K562 (cell line): ENCODE data around the gene TENM4. TPM values are rescaled to one million over a fixed set of nuclear protein-coding genes. Genes with fewer than 3 reads are reported as not detected.

Experiments
- ATAC-seq: fragments of 200-7000 bp; cut with Tn5 transposase; 3 replicates; pipeline ENCODE4 v1.9.1; 2020; ENCODE audit warnings: moderate library complexity
- BruUV-seq: library from RNA; stranded (reverse); fragments of 400-500 nt; replicated peaks from 2 replicates; lab custom pipeline; 2021; lab: Mats Ljungman, UMichigan
- CTCF ChIA-PET: fragments of 300-600 bp; formaldehyde crosslinking; extraction: SDS; loops from one replicate; lab custom pipeline; 2021; ENCODE audit warnings: low intra/inter-chr PET ratio; lab: Yijun Ruan, JAX
- POLR2A ChIA-PET: fragments of 300-600, 350-650 bp; sonication (Branson Sonifier 250); formaldehyde crosslinking; extraction: SDS; loops from one replicate; lab custom pipeline; 2021; ENCODE audit warnings: antibody characterized with exemption, inconsistent platforms; lab: Yijun Ruan, JAX
- DNase-seq, 4 experiments: peaks; one replicate each; pipeline versions ENCODE4 v3.0.0 to v3.0.0-alpha.2; 2011 to 2018; ENCODE audit warnings: low spot score in 3 of 4, mixed read lengths in 3 of 4; ENCODE audit errors: extremely low read depth in 1 of 4
- FAIRE-seq: peaks from 2 replicates; lab custom pipeline; 2011; peaks lifted over from hg19 to GRCh38; lab: Jason Lieb, UNC
- H2AFZ ChIP-seq: 2 replicates; pipeline ENCODE4 v1.6.0; 2011; ENCODE audit warnings: low read depth, low read length, control low read depth, inconsistent platforms
- H3K27ac ChIP-seq: fragments of 200-600 bp; 3 replicates; pipeline ENCODE4 v1.8.0; 2011; ENCODE audit warnings: low read depth, mild to moderate bottlenecking, control low read depth, inconsistent platforms, low read length, moderate library complexity, mixed read lengths; ENCODE audit errors: extremely low read depth
- H3K27me3 ChIP-seq, 2 experiments: fragments of 300-600 bp in 1 of 2; 2 replicates in 1 of 2; 3 replicates in 1 of 2; pipeline versions ENCODE4 v1.6.0 to v1.8.0; 2011; ENCODE audit warnings: inconsistent platforms in 2 of 2, low read length in 2 of 2, mild to moderate bottlenecking in 1 of 2, mixed read lengths in 1 of 2, moderate library complexity in 1 of 2; ENCODE audit not compliant: control insufficient read depth in 2 of 2, insufficient read depth in 2 of 2
- H3K36me3 ChIP-seq: fragments of 300-600 bp; 3 replicates; pipeline ENCODE4 v1.8.0; 2011; ENCODE audit warnings: mild to moderate bottlenecking, low read length, inconsistent platforms; ENCODE audit not compliant: control insufficient read depth, insufficient read depth
- H3K4me1 ChIP-seq, 2 experiments: fragments of 200-600 bp in 1 of 2; replicated peaks in 1 of 2; 2 replicates in 1 of 2; 3 replicates in 1 of 2; pipeline versions ENCODE4 v1.5.1 to v1.8.0; 2011; ENCODE audit warnings: inconsistent platforms in 2 of 2, low read length in 2 of 2, mild to moderate bottlenecking in 1 of 2, mixed read lengths in 1 of 2, moderate library complexity in 1 of 2; ENCODE audit not compliant: control insufficient read depth in 2 of 2, insufficient read depth in 2 of 2
- H3K4me2 ChIP-seq: 2 replicates; pipeline ENCODE4 v1.6.1; 2011; ENCODE audit warnings: low read length, control low read depth, inconsistent platforms, mixed read lengths; ENCODE audit not compliant: insufficient read depth
- H3K4me3 ChIP-seq: fragments of 200-600 bp; sonication (generic), shearing (Covaris generic); 2 replicates; pipeline ENCODE4 v1.5.1; 2016; ENCODE audit warnings: control low read depth, inconsistent platforms
- H3K79me2 ChIP-seq: fragments of 200-600 bp; 3 replicates; pipeline ENCODE4 v1.8.0; 2011; ENCODE audit warnings: low read length, inconsistent platforms; ENCODE audit not compliant: control insufficient read depth, insufficient read depth
- H3K9ac ChIP-seq, 2 experiments: 2 replicates each; pipeline versions ENCODE4 v1.6.0 to v1.6.1; 2011; ENCODE audit warnings: low read depth in 2 of 2, low read length in 2 of 2, control low read depth in 1 of 2, inconsistent platforms in 1 of 2, mild to moderate bottlenecking in 1 of 2, mixed read lengths in 1 of 2; ENCODE audit not compliant: insufficient read depth in 1 of 2
- H3K9me1 ChIP-seq: one replicate; pipeline ENCODE4 v1.6.0; 2011; ENCODE audit warnings: inconsistent platforms, mild to moderate bottlenecking, low read length, moderate library complexity; ENCODE audit not compliant: control insufficient read depth, insufficient read depth
- H3K9me3 ChIP-seq: replicated peaks from 2 replicates; pipeline ENCODE4 v1.5.1; 2011; ENCODE audit warnings: low read depth, low read length, inconsistent platforms; ENCODE audit not compliant: control insufficient read depth, insufficient read depth
- H4K20me1 ChIP-seq: replicated peaks from 2 replicates; pipeline ENCODE4 v1.6.1; 2011; ENCODE audit warnings: low read length, inconsistent platforms, mixed read lengths; ENCODE audit not compliant: control insufficient read depth, insufficient read depth
- CHD1 ChIP-seq: fragments of 200-600 bp; sonication (generic); IDR thresholded peaks from one replicate; pipeline ENCODE4 v1.6.1; 2012; ENCODE audit warnings: mild to moderate bottlenecking, moderate library complexity, low read length, inconsistent platforms
- CHD4 ChIP-seq: fragments of 200-600 bp; sonication (generic); IDR thresholded peaks from 3 replicates; pipeline ENCODE4 v1.6.1; 2012; ENCODE audit warnings: low read depth, mild to moderate bottlenecking, mixed read lengths, low read length, inconsistent platforms; ENCODE audit not compliant: insufficient read depth, insufficient replicate concordance, poor library complexity, severe bottlenecking
- CREB3L1 ChIP-seq: fragments of 450-650 bp; IDR thresholded peaks from 2 replicates; pipeline ENCODE4 v1.6.1; 2014; ENCODE audit warnings: low read depth, mild to moderate bottlenecking, moderate library complexity, borderline replicate concordance
- DLX4 ChIP-seq: fragments of 250-450 bp; sonication (Bioruptor Pico); IDR thresholded peaks from 2 replicates; pipeline ENCODE4 v1.6.1; 2021; ENCODE audit warnings: mild to moderate bottlenecking
- ETV5 ChIP-seq: sonication (generic); formaldehyde crosslinking; IDR thresholded peaks from 2 replicates; pipeline ENCODE4 v1.4.0; 2020; ENCODE audit warnings: low read depth, mild to moderate bottlenecking, missing genetic modification reagents
- ETV6 ChIP-seq, 3 experiments: fragments of 150-350 bp in 1 of 3; sonication (generic) in 1 of 3; formaldehyde crosslinking in 1 of 3; IDR thresholded peaks; 2 replicates each; pipeline versions ENCODE4 v1.6.1 to v1.8.0; 2014 to 2022; ENCODE audit warnings: borderline replicate concordance in 2 of 3, low read depth in 2 of 3, antibody characterized with exemption in 1 of 3, low read length in 1 of 3, mild to moderate bottlenecking in 1 of 3, missing genetic modification reagents in 1 of 3
- HBP1 ChIP-seq: fragments of 450-650 bp; formaldehyde crosslinking; IDR thresholded peaks from 2 replicates; pipeline ENCODE4 v1.4.0; 2022; ENCODE audit warnings: missing genetic modification characterization
- MIER1 ChIP-seq: fragments of 450-650 bp; IDR thresholded peaks from 2 replicates; pipeline ENCODE4 v1.6.1; 2016; ENCODE audit warnings: antibody characterized with exemption, mild to moderate bottlenecking, low read depth
- RFX5 ChIP-seq: IDR thresholded peaks from 2 replicates; pipeline ENCODE4 v1.6.1; 2011; ENCODE audit warnings: low read depth, mild to moderate bottlenecking, improper control_type of control experiment, low read length
- RFX7 ChIP-seq: fragments of 250-450 bp; sonication (Bioruptor Pico); IDR thresholded peaks from 2 replicates; pipeline ENCODE4 v1.5.1; 2021; ENCODE audit warnings: mild to moderate bottlenecking
- ZNF133 ChIP-seq: fragments of 250-450 bp; sonication (Bioruptor Pico); IDR thresholded peaks from 2 replicates; pipeline ENCODE4 v1.4.0; 2020; ENCODE audit warnings: mild to moderate bottlenecking
- ZNF232 ChIP-seq: sonication (generic); formaldehyde crosslinking; IDR thresholded peaks from 2 replicates; pipeline ENCODE4 v1.8.0; 2022; ENCODE audit warnings: mild to moderate bottlenecking, missing genetic modification reagents
- ZNF274 ChIP-seq: IDR thresholded peaks from 2 replicates; pipeline ENCODE4 v1.6.1; 2011; ENCODE audit warnings: low read depth, mild to moderate bottlenecking, low read length, moderate library complexity, borderline replicate concordance
- WGBS: fragments of 100-300 bp; shearing (Covaris generic); methylation state at CpG from one replicate; pipeline ENCODE4 v1.1.6; 2016; ENCODE audit warnings: low coverage, mixed read lengths; ENCODE audit not compliant: insufficient coverage; ENCODE audit errors: missing lambda C conversion rate; 5-methylcytosine and 5-hydroxymethylcytosine counted together
- in situ Hi-C: fragments of 300-500 bp; cut with MboI; formaldehyde crosslinking; loops from 4 replicates; pipeline ENCODE4 v1.15.0; 2018; ENCODE audit warnings: inconsistent platforms, mixed read lengths
- intact Hi-C: fragments of 100-400 bp; cut with micrococcal nuclease; formaldehyde crosslinking; loops from 2 replicates; pipeline ENCODE4 v1.14.2; 2022
- polyA plus RNA-seq, 8 experiments: library from polyadenylated mRNA; depleted of rRNA in 4 of 8; stranded (reverse) in 5 of 8; unstranded in 3 of 8; fragments of >200 nt; fragmentation: Nextera tagmentation in 2 of 8; fragmentation: Illumina TruSeq in 1 of 8; extraction: Ambion mirVana in 2 of 8; extraction: Trizol in 1 of 8; gene quantifications; 2 replicates each; pipeline versions ENCODE4 v1.2.1 to v1.2.3, GENCODE V29; 2011 to 2014; ENCODE audit warnings: inconsistent platforms in 1 of 8, missing spikeins in 1 of 8
- total RNA-seq, 7 experiments: library from RNA; depleted of rRNA in 6 of 7; stranded (reverse); fragments of >200 nt in 6 of 7; fragmentation: Illumina TruSeq in 2 of 7; extraction: Trizol in 2 of 7; gene quantifications; 2 replicates each; pipeline versions ENCODE4 v1.2.1 to v1.2.3, GENCODE V29; 2011 to 2021; ENCODE audit warnings: low replicate concordance in 1 of 7

Gene TENM4
- total and polyA plus RNA-seq, 9 of the 15 experiments (the other 6 are each of a cell fraction or from before 2014, with no cell fraction given) = 0.16 TPM; not detected in 8

GRCh38 chr11:78986305-78986704, 454.5 kb downstream of the TENM4 start (continued):
- TF ChIP-seq RFX5 = no peak
- TF ChIP-seq DLX4 (CRISPR knock-in tag) = no peak
- TF ChIP-seq ZNF274 = no peak
- TF ChIP-seq RFX7 (CRISPR knock-in tag) = no peak
- no peak for TF ChIP-seq ZNF232 (CRISPR knock-in tag)

GRCh38 chr11:78985663-78986062, 455.2 kb downstream of the TENM4 start:
- no peaks in the 10 kb centered on the region for H3K9me1 ChIP-seq
- H3K4me1 ChIP-seq = no peaks in the 10 kb centered on the region
- H3K9ac ChIP-seq = no peak overlapping the region
- no peaks in the 10 kb centered on the region for H3K9me3 ChIP-seq
- no peaks in the 10 kb centered on the region for H3K36me3 ChIP-seq
- POLR2A ChIA-PET = no interaction called here
- in situ Hi-C loops = no loop called here
- H3K27ac ChIP-seq = no peak overlapping the region
- TF ChIP-seq ETV5 (CRISPR knock-in tag) = no peak
- TF ChIP-seq CREB3L1 = no peak
- no peak for TF ChIP-seq CHD4
- no peak for TF ChIP-seq ETV6 (IDR thresholded peaks at IDR 0.05; ENCODE audit: borderline replicate concordance in 1 of 2, low read depth in 2 of 2, low read length in 1 of 2)
- no peak for TF ChIP-seq ETV6 (CRISPR knock-in tag; IDR thresholded peaks at IDR 0.05; ENCODE audit: borderline replicate concordance)
- TF ChIP-seq HBP1 (CRISPR knock-in tag) = no peak
- no peak for TF ChIP-seq CHD1
- TF ChIP-seq MIER1 = no peak
- no peak for TF ChIP-seq ZNF133
- TF ChIP-seq, all 486 proteins: peak for 0
- CTCF ChIA-PET = no interaction called here
- 0% methylated on average over 3 of the region's 3 CpGs for WGBS
- H2AFZ ChIP-seq = no peak overlapping the region
- no peak overlapping the region for H3K4me3 ChIP-seq
- no TSS peak for BruUV-seq
- ATAC-seq (no peak), DNase-seq (no peak), FAIRE-seq (no peak)
- no peak overlapping the region for H3K4me2 ChIP-seq
- intact Hi-C loops = no loop called here
- no peaks in the 10 kb centered on the region for H3K79me2 ChIP-seq
- no peaks in the 10 kb centered on the region for H4K20me1 ChIP-seq
- H3K27me3 ChIP-seq = no peaks in the 10 kb centered on the region
